Dermis blood vessel endothelial cell (primary cell): ENCODE results near the gene LTBP1. TPM values are rescaled to one million over a fixed set of nuclear protein-coding genes. Genes with fewer than 3 reads are reported as not detected.

ENCODE experiments used
- DNase-seq: peaks from one replicate; pipeline ENCODE4 v3.0.0; 2010
- total RNA-seq: library from RNA; depleted of rRNA; stranded (reverse); fragments of >200 nt; gene quantifications from 2 replicates; pipeline ENCODE4 v1.2.3, GENCODE V29; 2014

Gene LTBP1
- total RNA-seq, 1 donor from 2014 or later = 37.9 TPM

GRCh38 chr2:32931945-32932709, 14.6 kb upstream of the LTBP1 start:
- DNase-seq = no peak

DNA sequence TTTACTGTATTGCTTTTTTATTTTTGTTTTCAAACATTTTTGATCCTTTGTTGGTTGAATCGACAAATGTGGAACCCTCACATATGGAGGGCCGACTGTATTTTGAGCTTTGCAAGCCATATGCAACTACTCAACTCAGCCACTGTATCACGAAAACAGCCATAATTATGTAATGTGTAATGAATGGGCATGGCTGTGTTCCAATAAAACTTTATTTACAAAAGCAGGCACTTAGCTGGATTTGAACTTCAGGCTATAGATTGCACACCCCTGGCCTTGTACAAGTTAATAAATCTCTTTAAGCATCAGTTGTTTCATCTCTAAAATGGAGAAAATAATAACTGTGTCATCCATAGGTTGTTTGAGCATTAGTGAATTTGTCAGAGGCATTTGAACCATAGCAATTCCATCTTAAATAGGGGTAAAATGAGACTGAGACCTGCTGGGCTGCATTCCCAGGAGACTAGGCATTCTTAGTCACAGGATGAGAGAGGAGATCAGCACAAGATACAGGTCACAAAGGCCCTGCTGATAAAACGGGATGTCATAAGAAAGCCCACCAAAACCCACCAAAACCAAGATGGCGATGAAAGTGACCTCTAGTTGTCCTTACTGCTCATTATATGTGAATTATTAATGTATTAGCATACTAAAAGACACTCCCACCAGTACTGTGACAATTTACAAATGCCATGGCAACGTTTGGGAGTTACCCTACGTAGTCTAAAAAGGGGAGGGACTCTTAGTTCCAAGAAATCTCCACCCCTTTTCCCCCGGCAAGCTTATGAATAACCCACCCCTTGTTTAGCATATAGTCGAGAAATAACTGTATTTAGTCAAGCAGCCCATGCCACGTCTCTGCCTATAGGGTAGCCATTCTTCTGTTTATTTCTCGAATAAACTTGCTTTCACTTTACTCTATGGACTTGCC, 13.7 kb upstream of the LTBP1 start:
- DNase-seq = no peak

DNA sequence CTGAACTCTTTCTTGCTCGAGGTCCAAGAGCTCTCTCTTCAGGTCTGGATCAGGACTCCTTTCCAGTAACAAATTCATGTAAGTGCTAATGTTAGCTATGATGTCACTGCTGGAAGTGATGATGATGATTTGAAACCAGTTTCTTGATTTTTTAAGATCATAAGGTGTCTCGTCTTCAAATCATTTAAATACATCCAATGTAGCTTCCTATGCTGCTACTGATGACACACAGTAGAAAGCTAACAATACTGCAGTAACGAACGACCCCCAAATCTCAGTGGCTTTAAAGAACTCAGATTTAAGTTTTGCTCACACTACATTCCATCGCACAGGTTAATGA, 13.0 kb upstream of the LTBP1 start:
- no peak for DNase-seq

GRCh38 chr2:32937602-32938448, 8.9 kb upstream of the LTBP1 start:
- DNase-seq = no peak

DNA sequence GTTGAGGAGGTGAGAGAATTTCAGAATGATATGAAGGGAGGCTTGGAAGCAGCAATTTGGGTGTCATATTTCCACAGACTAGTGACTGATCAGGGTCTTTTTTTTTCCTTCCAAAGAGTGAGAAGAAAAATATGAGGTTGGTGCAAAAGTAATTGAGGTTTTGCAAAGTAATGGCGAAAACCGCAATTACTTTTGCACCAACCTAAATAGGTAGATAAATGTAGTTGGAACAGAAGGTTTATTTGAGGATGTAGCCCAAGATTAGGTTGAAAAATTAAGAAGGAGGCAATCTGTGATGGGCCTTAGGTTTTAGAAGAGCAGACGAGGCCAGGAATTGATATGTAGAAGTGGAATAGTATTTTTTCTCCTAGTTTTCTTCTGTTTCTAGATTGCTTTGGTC, 7.8 kb upstream of the LTBP1 start:
- no peak for DNase-seq

DNA sequence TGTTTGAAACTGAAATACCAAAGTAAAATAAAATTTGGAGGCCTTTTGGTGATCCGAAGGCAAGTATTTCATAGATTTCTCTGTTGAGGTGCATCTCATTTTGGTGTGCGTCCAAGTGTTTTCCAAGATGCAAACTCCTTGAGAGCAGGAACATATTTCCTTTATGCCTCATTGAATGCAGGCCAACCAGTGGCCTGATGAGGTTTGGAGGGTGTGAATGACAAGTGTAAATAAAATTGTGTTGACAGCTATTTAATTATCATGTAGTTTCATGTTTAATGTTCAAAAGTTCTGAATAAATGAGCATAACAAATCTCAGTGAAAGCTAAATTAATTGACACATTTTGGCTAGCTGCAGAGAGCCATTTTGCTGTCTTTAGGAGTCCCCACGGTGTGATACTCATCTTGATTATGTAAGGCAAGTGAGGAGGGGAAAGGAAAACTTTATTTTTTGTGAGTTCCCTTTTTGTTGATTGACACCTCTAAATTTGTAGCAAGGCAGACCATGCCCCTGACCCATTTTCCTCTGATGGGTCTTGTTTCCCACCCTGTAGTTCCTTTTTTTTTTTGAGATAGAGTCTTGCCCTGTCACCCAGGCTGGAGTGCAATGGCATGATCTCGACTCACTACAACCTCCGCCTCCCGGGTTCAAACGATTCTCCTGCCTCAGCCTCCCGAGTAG, 6.3 kb upstream of the LTBP1 start:
- DNase-seq = no peak

DNA sequence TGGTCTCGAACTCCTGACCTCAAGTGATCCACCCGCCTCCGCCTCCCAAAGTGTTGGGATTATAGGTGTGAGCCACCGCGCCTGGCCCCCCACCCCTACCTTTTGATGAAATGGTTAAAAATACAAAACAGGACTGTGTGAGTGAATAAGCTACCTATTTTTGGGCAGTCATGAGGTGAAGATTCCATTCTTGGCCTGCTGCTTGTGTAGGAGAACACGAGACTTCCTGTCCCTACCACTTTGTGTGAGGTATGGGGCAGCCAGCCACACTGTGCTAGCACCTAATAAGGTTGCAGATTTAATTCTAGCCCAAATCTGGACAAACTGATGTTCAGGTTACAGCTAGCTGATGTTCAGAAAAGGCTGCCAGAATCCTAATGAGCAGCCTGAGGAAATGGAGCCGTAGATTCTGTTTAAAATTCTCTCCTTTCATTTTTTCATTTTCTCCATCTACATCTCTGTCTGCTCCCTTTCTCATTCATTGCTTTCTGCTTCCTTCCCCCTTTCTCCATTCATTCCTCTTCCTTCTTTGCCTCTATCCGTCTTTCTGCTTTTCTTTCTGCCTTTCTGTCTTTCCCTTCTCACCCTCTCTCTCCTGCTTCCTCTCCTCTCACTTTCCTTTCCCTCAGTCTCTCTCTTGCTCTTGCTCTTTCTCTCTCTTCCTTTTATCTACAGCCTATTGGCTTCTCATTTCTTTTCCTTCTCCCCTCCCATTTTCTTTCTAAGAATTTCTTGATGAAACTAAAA, 4.6 kb upstream of the LTBP1 start:
- no peak for DNase-seq

DNA sequence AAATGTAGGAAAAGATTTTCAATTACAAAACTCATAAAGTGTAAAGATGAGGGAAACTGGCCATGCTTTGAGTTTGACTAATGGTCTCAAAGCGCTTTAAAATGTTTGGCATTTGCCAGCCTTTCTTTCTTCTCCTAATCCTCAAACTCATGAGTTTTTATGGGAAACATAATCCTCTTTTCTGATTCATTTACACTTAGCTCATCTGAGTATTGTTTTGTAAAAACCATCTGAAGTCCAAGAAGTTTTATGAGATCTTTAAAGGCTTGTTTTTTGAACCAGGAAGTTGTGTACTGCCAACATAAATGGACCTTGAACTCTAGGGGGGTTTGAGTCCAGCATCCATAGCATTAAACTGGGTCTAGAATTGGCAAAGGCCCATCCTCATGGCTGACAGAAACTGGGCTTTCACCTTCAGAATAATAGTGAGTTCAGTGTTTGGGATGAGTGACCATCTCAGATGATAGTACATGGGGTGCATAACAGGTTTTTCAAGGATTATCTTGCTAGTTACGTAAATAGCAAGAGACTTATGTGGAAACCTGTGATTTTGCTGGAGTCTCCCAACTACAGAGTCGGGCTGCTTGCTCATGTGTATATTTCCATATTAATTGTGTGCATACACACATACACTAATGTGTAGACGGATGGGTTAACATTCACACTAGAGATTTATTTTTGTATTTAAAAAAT, 3.8 kb upstream of the LTBP1 start:
- no peak for DNase-seq

DNA sequence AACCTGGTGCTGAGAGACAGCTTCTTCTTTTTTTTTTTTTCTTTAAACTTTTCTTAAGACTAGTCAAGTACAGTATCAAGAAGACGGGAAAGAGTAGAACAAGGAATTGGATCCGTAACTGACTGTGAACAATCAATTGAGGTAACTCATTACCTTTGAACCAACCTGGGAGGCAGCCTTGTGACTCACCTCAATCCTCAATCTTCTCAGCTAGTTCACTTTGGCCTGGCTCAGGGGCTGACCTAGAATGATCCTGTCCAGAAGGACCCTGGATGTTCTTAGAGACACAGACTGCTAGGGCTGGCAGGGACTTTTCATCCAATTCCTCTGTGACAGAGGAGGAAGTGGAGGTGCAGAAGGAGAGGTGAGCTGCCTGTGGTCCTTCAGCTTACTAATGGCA, 1.5 kb upstream of the LTBP1 start:
- no peak for DNase-seq

- peak; percentile 33 for DNase-seq
These were observed 327 bp downstream of the LTBP1 start for GRCh38 chr2:32947076-32947483.

DNA sequence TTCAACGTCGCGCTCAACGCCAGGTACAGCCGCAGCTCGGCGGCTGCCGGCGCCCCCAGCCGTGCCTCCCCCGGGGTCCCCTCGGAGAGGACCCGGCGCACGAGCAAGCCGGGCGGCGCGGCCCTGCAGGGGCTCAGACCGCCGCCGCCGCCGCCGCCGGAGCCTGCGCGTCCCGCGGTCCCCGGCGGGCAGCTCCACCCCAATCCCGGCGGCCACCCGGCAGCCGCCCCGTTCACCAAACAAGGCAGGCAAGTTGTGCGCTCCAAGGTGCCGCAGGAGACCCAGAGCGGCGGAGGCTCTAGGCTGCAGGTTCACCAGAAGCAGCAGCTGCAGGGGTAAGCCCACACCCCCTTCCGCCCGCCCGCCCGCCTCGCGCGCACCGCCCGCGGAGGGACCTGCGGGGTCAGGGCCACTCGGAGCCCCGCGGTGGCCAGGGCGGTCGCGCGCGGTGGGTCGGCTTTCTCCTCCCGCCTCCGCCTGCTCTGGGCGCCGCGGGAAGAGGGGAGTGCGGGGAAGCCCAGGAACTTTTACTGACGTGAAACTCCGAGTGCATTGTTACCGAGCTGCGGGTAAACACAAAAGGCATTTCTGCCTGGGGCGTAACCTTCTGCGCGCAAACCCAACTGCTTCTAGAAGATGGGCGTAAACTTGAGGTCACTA, 861 bp downstream of the LTBP1 start:
- DNase-seq = peak; percentile 54

DNA sequence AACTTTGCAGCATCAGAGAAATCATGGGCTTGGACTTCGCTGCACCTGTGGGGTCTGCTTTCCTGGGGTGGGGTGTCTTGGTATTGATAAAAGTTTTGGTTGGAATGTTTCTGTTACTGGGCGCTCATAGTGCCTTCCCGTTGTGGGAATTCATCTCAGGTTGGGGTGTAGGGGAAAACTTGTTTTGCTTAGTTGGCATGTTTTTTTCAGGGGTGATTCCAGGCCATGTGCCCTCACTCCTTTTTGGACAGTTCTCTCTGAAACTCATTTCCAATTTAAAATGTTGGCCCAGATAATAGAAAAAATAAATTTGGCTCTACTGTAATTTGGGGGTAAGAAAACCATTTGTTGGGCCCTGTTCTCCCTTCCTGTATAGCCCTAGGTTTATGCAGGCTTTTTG, 1.5 kb downstream of the LTBP1 start:
- no peak for DNase-seq

- DNase-seq = no peak
These were observed 2.5 kb downstream of the LTBP1 start for GRCh38 chr2:32949260-32949659.

DNA sequence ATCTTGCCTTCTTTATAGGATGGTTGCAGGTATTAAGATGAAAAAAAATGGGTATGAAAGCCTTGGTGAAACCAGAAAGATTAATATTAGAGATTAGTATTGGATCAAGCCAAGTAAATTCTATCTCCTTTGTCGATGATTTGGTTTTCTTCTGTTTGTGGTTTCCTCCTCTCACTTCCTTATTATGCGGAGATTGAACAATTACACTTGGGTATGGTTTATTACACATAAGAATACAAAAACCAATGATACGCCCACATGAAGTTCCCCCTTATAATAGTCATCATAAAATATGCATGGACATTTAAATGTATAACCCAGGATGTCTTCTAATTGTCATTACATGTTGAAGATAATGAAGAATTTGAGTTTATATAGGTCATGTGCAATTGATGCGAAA, 4.9 kb downstream of the LTBP1 start:
- DNase-seq = no peak

- DNase-seq = no peak
These were observed 6.2 kb downstream of the LTBP1 start for GRCh38 chr2:32952761-32953476.

DNA sequence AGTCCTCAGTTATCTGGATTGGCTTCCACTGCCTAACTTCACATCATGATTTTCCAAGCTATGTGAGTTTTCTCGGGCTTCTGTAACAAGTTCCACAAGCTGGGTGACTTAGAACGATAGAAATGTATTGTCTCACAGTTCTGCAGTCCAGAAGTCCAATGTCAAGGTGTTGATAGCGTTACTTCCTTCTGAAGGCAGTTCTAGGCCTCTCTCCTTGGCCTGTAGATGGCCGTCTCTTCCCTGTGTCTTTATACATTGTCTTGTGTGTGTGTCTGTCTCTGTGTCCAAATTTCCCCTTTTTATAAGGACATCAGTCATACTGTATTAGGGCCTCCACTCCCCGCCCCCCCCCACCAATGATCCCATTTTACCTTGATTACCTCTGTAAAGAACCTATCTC, 7.5 kb downstream of the LTBP1 start:
- no peak for DNase-seq

GRCh38 chr2:32958821-32959220, 12.1 kb downstream of the LTBP1 start:
- DNase-seq = no peak

DNA sequence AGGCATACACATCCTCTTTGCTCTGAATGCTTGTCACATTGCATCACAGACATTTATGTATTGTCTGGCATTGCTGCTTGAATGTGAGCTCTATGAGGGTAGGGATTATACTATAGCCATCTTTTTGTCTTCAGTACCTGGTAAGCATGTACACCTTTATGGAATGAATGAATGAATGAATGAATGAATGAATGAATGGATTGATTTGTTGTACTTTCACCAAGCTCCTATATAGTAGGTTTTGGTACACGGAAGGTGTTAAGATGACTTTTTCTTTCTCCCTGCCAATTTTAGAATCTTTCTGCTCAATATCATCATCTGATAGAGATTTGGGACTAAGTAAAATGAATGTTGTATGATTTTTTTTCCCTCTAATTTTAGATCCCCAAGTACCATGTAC, 13.5 kb downstream of the LTBP1 start:
- DNase-seq = no peak

- no peak for DNase-seq
These were observed 14.1 kb downstream of the LTBP1 start for GRCh38 chr2:32960647-32961403.
